BLaER1 (cell line): ENCODE data around the gene ADGRB2.

ENCODE experiments used
- H3K27ac ChIP-seq: shearing (Covaris generic); formaldehyde crosslinking; 2 replicates; pipeline ENCODE4 v1.8.1; 2022
- H3K27me3 ChIP-seq: shearing (Covaris generic); formaldehyde crosslinking; 2 replicates; pipeline ENCODE4 v1.8.1; 2022
- H3K36me3 ChIP-seq: shearing (Covaris generic); formaldehyde crosslinking; 2 replicates; pipeline ENCODE4 v1.8.1; 2022
- H3K4me1 ChIP-seq: shearing (Covaris generic); formaldehyde crosslinking; 2 replicates; pipeline ENCODE4 v1.8.1; 2022
- H3K4me2 ChIP-seq: shearing (Covaris generic); formaldehyde crosslinking; 2 replicates; pipeline ENCODE4 v1.8.1; 2022
- H3K4me3 ChIP-seq: shearing (Covaris generic); formaldehyde crosslinking; 2 replicates; pipeline ENCODE4 v1.8.1; 2022
- H3K9ac ChIP-seq: shearing (Covaris generic); formaldehyde crosslinking; 2 replicates; pipeline ENCODE4 v1.8.1; 2022
- H3K9me3 ChIP-seq: shearing (Covaris generic); formaldehyde crosslinking; 2 replicates; pipeline ENCODE4 v1.8.1; 2022
- H4K20me1 ChIP-seq: shearing (Covaris generic); formaldehyde crosslinking; 2 replicates; pipeline ENCODE4 v1.8.1; 2022
- Cebpa-rat ChIP-seq: shearing (Covaris generic); IDR thresholded peaks from 2 replicates; pipeline ENCODE4 v1.8.1; 2022

Gene ADGRB2

GRCh38 chr1:31725134-31725533 is 39.0 kb downstream of the ADGRB2 start:
- no peak overlapping the region for H3K4me3 ChIP-seq
- no peaks in the 10 kb centered on the region for H3K27me3 ChIP-seq
- H4K20me1 ChIP-seq = peaks cover 35% of the 10 kb centered on the region
- H3K4me2 ChIP-seq = 0 out of 2 replicates have a peak overlapping the region, but pooled peaks have one; percentile 58
- H3K9ac ChIP-seq = no peak overlapping the region
- H3K36me3 ChIP-seq = peaks cover 23% of the 10 kb centered on the region
- no peak overlapping the region for H3K27ac ChIP-seq
- peaks cover 35% of the 10 kb centered on the region for H3K4me1 ChIP-seq
- H3K9me3 ChIP-seq = no peaks in the 10 kb centered on the region
- TF ChIP-seq Cebpa-rat = no peak

- no peak for TF ChIP-seq Cebpa-rat
- Histone ChIP-seq H3K4me1 (peaks cover 33% of the 10 kb centered on the region), H3K9me3 (no peaks in the 10 kb centered on the region), H3K27me3 (no peaks in the 10 kb centered on the region), H3K9ac (no peak overlapping the region), H4K20me1 (peaks cover 35% of the 10 kb centered on the region), H3K27ac (no peak overlapping the region), H3K36me3 (peaks cover 15% of the 10 kb centered on the region), H3K4me2 (no peak overlapping the region), H3K4me3 (no peak overlapping the region)
These were observed 40.2 kb downstream of the ADGRB2 start for GRCh38 chr1:31723828-31724359.

GRCh38 chr1:31718327-31718897 is 45.7 kb downstream of the ADGRB2 start:
- TF ChIP-seq Cebpa-rat = no peak
- peaks cover 14% of the 10 kb centered on the region; the same call in 1 of the 2 replicates for H3K4me1 ChIP-seq
- no peaks in the 10 kb centered on the region for H3K9me3 ChIP-seq
- H3K36me3 ChIP-seq = no peaks in the 10 kb centered on the region
- H3K9ac ChIP-seq = no peak overlapping the region
- peaks cover 40% of the 10 kb centered on the region for H3K27me3 ChIP-seq
- H4K20me1 ChIP-seq = peaks cover 11% of the 10 kb centered on the region; the same call in 1 of the 2 replicates
- no peak overlapping the region for H3K4me3 ChIP-seq
- H3K27ac ChIP-seq = no peak overlapping the region
- H3K4me2 ChIP-seq = no peak overlapping the region

GRCh38 chr1:31717341-31717740 is 46.8 kb downstream of the ADGRB2 start:
- H3K9ac ChIP-seq = no peak overlapping the region
- H3K27me3 ChIP-seq = peaks cover 48% of the 10 kb centered on the region
- no peak overlapping the region for H3K27ac ChIP-seq
- H3K4me1 ChIP-seq = peaks cover 14% of the 10 kb centered on the region; the same call in 1 of the 2 replicates
- H3K4me2 ChIP-seq = no peak overlapping the region
- no peaks in the 10 kb centered on the region for H3K36me3 ChIP-seq
- no peak overlapping the region for H3K4me3 ChIP-seq
- peaks cover 6% of the 10 kb centered on the region; the same call in 1 of the 2 replicates for H4K20me1 ChIP-seq
- H3K9me3 ChIP-seq = no peaks in the 10 kb centered on the region
- TF ChIP-seq Cebpa-rat = no peak

GRCh38 chr1:31715873-31716220 is 48.3 kb downstream of the ADGRB2 start:
- Histone ChIP-seq H3K27ac (no peak overlapping the region), H3K27me3 (peaks cover 52% of the 10 kb centered on the region), H3K4me2 (no peak overlapping the region; the same call in 1 of the 2 replicates), H3K9ac (no peak overlapping the region), H3K36me3 (no peaks in the 10 kb centered on the region), H4K20me1 (peaks cover 6% of the 10 kb centered on the region; the same call in 1 of the 2 replicates), H3K9me3 (no peaks in the 10 kb centered on the region), H3K4me3 (no peak overlapping the region), H3K4me1 (peaks cover 14% of the 10 kb centered on the region; the same call in 1 of the 2 replicates)
- TF ChIP-seq Cebpa-rat = no peak

- Histone ChIP-seq H3K27me3 (peaks cover 52% of the 10 kb centered on the region), H4K20me1 (peaks cover 6% of the 10 kb centered on the region; the same call in 1 of the 2 replicates), H3K36me3 (no peaks in the 10 kb centered on the region), H3K4me2 (peak overlapping the region; percentile 67), H3K9ac (no peak overlapping the region), H3K4me1 (peaks cover 15% of the 10 kb centered on the region), H3K27ac (no peak overlapping the region), H3K4me3 (peak overlapping the region; percentile 15; the same call in 1 of the 2 replicates), H3K9me3 (no peaks in the 10 kb centered on the region)
- no peak for TF ChIP-seq Cebpa-rat
These were observed 48.9 kb downstream of the ADGRB2 start for GRCh38 chr1:31715087-31715872.

- peaks cover 52% of the 10 kb centered on the region for H3K27me3 ChIP-seq
- no peaks in the 10 kb centered on the region for H3K9me3 ChIP-seq
- peak overlapping the region; percentile 67 for H3K4me2 ChIP-seq
- no peaks in the 10 kb centered on the region for H3K36me3 ChIP-seq
- H3K4me1 ChIP-seq = peaks cover 22% of the 10 kb centered on the region
- H3K4me3 ChIP-seq = peak overlapping the region; percentile 41
- no peak overlapping the region for H3K9ac ChIP-seq
- peaks cover 6% of the 10 kb centered on the region; the same call in 1 of the 2 replicates for H4K20me1 ChIP-seq
- TF ChIP-seq Cebpa-rat = no peak
- no peak overlapping the region for H3K27ac ChIP-seq
These were observed 49.6 kb downstream of the ADGRB2 start for GRCh38 chr1:31714442-31715086.

GRCh38 chr1:31712630-31713029 is 51.5 kb downstream of the ADGRB2 start:
- Histone ChIP-seq H4K20me1 (peaks cover 6% of the 10 kb centered on the region; the same call in 1 of the 2 replicates), H3K27me3 (peaks cover 52% of the 10 kb centered on the region), H3K27ac (no peak overlapping the region), H3K4me2 (no peak overlapping the region), H3K4me3 (no peak overlapping the region), H3K9ac (no peak overlapping the region), H3K4me1 (peaks cover 32% of the 10 kb centered on the region), H3K9me3 (no peaks in the 10 kb centered on the region), H3K36me3 (no peaks in the 10 kb centered on the region)
- no peak for TF ChIP-seq Cebpa-rat

GRCh38 chr1:31712068-31712467 is 52.1 kb downstream of the ADGRB2 start:
- Histone ChIP-seq H3K27me3 (peaks cover 47% of the 10 kb centered on the region), H3K9me3 (no peaks in the 10 kb centered on the region), H4K20me1 (peaks cover 6% of the 10 kb centered on the region; the same call in 1 of the 2 replicates), H3K36me3 (no peaks in the 10 kb centered on the region), H3K9ac (no peak overlapping the region), H3K4me2 (no peak overlapping the region), H3K27ac (no peak overlapping the region), H3K4me1 (peaks cover 35% of the 10 kb centered on the region), H3K4me3 (no peak overlapping the region)
- TF ChIP-seq Cebpa-rat = no peak
